SH-SY5Y (cell line): Measurements from ENCODE around the gene EGFLAM.

ENCODE experiments used
- GATA2 ChIP-seq: IDR thresholded peaks from 2 replicates; pipeline ENCODE4 v1.6.1; 2011; ENCODE audit warnings: mild to moderate bottlenecking, low read depth, low read length
- GATA3 ChIP-seq: IDR thresholded peaks from 2 replicates; pipeline ENCODE4 v1.6.1; 2011; ENCODE audit warnings: low read depth, mild to moderate bottlenecking, low read length, moderate library complexity

GRCh38 chr5:38483805-38484398 lies 225.5 kb downstream of the EGFLAM start:
- TF ChIP-seq GATA3 (no peak), GATA2 (no peak)
